HepG2 (cell line): ENCODE measurements around the gene ORC2. TPM values are rescaled to one million over a fixed set of nuclear protein-coding genes. Genes with fewer than 3 reads are reported as not detected.

Source experiments
- ATAC-seq: fragments of 200-7000 bp; cut with Tn5 transposase; 3 replicates; pipeline ENCODE4 v1.9.1; 2020; ENCODE audit warnings: mild to moderate bottlenecking, moderate library complexity
- BruUV-seq: library from RNA; stranded (reverse); fragments of 400-500 nt; replicated peaks from 2 replicates; lab custom pipeline; 2021; lab: Mats Ljungman, UMichigan
- CTCF ChIA-PET: fragments of 300-600 bp; formaldehyde crosslinking; extraction: SDS; loops from one replicate; lab custom pipeline; 2021; ENCODE audit warnings: low total read pairs, inconsistent platforms, low intra/inter-chr PET ratio; lab: Yijun Ruan, JAX
- POLR2A ChIA-PET: fragments of 350-600 bp; sonication (Branson Sonifier 250); formaldehyde crosslinking; loops from one replicate; lab custom pipeline; 2020; ENCODE audit warnings: antibody characterized with exemption, inconsistent platforms; lab: Yijun Ruan, JAX
- DNase-seq: peaks from one replicate; pipeline ENCODE4 v3.0.0-alpha.2; 2015; ENCODE audit warnings: low spot score
- FAIRE-seq: peaks from 3 replicates; lab custom pipeline; 2011; peaks lifted over from hg19 to GRCh38; lab: Jason Lieb, UNC
- H2AFZ ChIP-seq: one replicate; pipeline ENCODE4 v1.6.1; 2011; ENCODE audit warnings: low read length, inconsistent platforms
- H3K27ac ChIP-seq: fragments of 300-600 bp; 3 replicates; pipeline ENCODE4 v1.8.0; 2011; ENCODE audit warnings: mixed run types, mild to moderate bottlenecking, mixed read lengths, low read length, inconsistent platforms; ENCODE audit not compliant: insufficient read depth; ENCODE audit errors: extremely low read length
- H3K27me3 ChIP-seq, 2 experiments: fragments of 200-600 bp in 1 of 2; 2 replicates in 1 of 2; 3 replicates in 1 of 2; pipeline versions ENCODE4 v1.6.0 to v1.8.0; 2011; ENCODE audit warnings: low read length in 2 of 2, mild to moderate bottlenecking in 2 of 2, moderate library complexity in 2 of 2, inconsistent platforms in 1 of 2; ENCODE audit not compliant: insufficient read depth in 2 of 2, control insufficient read depth in 1 of 2
- H3K36me3 ChIP-seq, 2 experiments: fragments of 200-600 bp in 1 of 2; replicated peaks in 1 of 2; 2 replicates in 1 of 2; 3 replicates in 1 of 2; pipeline versions ENCODE4 v1.5.1 to v1.8.0; 2011; ENCODE audit warnings: low read length in 2 of 2, inconsistent platforms in 1 of 2; ENCODE audit not compliant: insufficient read depth in 2 of 2, control insufficient read depth in 1 of 2
- H3K4me1 ChIP-seq: 2 replicates; pipeline ENCODE4 v1.5.1; 2012; ENCODE audit warnings: low read length, inconsistent platforms; ENCODE audit not compliant: insufficient read depth
- H3K4me2 ChIP-seq: 2 replicates; pipeline ENCODE4 v1.6.0; 2011; ENCODE audit warnings: low read depth, low read length, inconsistent platforms
- H3K4me3 ChIP-seq, 3 experiments: fragments of 200-600 bp in 1 of 3; sonication (generic), shearing (Covaris generic) in 1 of 3; replicated peaks in 1 of 3; 2 replicates each; pipeline ENCODE4 v1.5.1; 2011 to 2016; ENCODE audit warnings: low read length in 3 of 3, inconsistent platforms in 2 of 3, low read depth in 2 of 3, mild to moderate bottlenecking in 2 of 3, control low read depth in 1 of 3, mixed read lengths in 1 of 3; ENCODE audit not compliant: insufficient read depth in 1 of 3
- H3K79me2 ChIP-seq: one replicate; pipeline ENCODE4 v1.6.1; 2011; ENCODE audit warnings: low read length, inconsistent platforms; ENCODE audit not compliant: insufficient read depth
- H3K9ac ChIP-seq: 2 replicates; pipeline ENCODE4 v1.6.0; 2011; ENCODE audit warnings: mild to moderate bottlenecking, low read depth, low read length, inconsistent platforms; ENCODE audit not compliant: insufficient read depth
- H3K9me3 ChIP-seq: 2 replicates; pipeline ENCODE4 v1.5.1; 2012; ENCODE audit warnings: mild to moderate bottlenecking, low read length
- H4K20me1 ChIP-seq: 2 replicates; pipeline ENCODE4 v1.6.0; 2011; ENCODE audit warnings: inconsistent platforms, mild to moderate bottlenecking, low read length, moderate library complexity; ENCODE audit not compliant: insufficient read depth
- ASH2L ChIP-seq: fragments of 300-600, 200-600 bp; sonication (generic); IDR thresholded peaks from 2 replicates; pipeline ENCODE4 v1.7.0; 2017; ENCODE audit warnings: low read depth, mild to moderate bottlenecking, moderate library complexity, mixed read lengths, low read length; ENCODE audit not compliant: insufficient read length
- EP300 ChIP-seq, 3 experiments: sonication (generic) in 1 of 3; formaldehyde crosslinking in 1 of 3; IDR thresholded peaks; 2 replicates each; pipeline versions ENCODE4 v1.5.1 to v1.6.1; 2011 to 2020; ENCODE audit warnings: low read depth in 2 of 3, low read length in 2 of 3, borderline replicate concordance in 1 of 3, improper control_type of control experiment in 1 of 3, mild to moderate bottlenecking in 1 of 3, missing genetic modification reagents in 1 of 3, moderate library complexity in 1 of 3
- PITX1 ChIP-seq: sonication (generic); formaldehyde crosslinking; IDR thresholded peaks from 2 replicates; pipeline ENCODE4 v1.5.1; 2020; ENCODE audit warnings: mild to moderate bottlenecking, missing genetic modification reagents
- RERE ChIP-seq: IDR thresholded peaks from 2 replicates; pipeline ENCODE4 v1.6.1; 2016; ENCODE audit warnings: low read depth, missing genetic modification reagents, missing compliant biosample characterization
- SALL1 ChIP-seq: sonication (generic); formaldehyde crosslinking; IDR thresholded peaks from 2 replicates; pipeline ENCODE4 v1.8.0; 2022; ENCODE audit warnings: mild to moderate bottlenecking, missing genetic modification reagents
- SOX13 ChIP-seq, 3 experiments: fragments of 450-650 bp in 1 of 3; sonication (generic) in 1 of 3; formaldehyde crosslinking in 1 of 3; IDR thresholded peaks in 2 of 3; conservative IDR thresholded peaks in 1 of 3; 2 replicates each; pipeline versions ENCODE4 v1.5.0 to v1.6.1; 2016 to 2020; ENCODE audit warnings: antibody characterized with exemption in 1 of 3, mild to moderate bottlenecking in 1 of 3, missing compliant biosample characterization in 1 of 3, missing genetic modification reagents in 1 of 3, moderate library complexity in 1 of 3
- TFDP2 ChIP-seq: sonication (generic); formaldehyde crosslinking; IDR thresholded peaks from 2 replicates; pipeline ENCODE4 v1.4.0; 2020; ENCODE audit warnings: missing genetic modification reagents
- ZBTB34 ChIP-seq: sonication (generic); formaldehyde crosslinking; IDR thresholded peaks from 2 replicates; pipeline ENCODE4 v1.8.0; 2022; ENCODE audit warnings: mild to moderate bottlenecking, missing genetic modification reagents
- ZNF180 ChIP-seq: sonication (generic); formaldehyde crosslinking; IDR thresholded peaks from 2 replicates; pipeline ENCODE4 v1.4.0; 2020; ENCODE audit warnings: low read depth, missing genetic modification reagents, borderline replicate concordance
- ZNF337 ChIP-seq: sonication (generic); formaldehyde crosslinking; IDR thresholded peaks from 2 replicates; pipeline ENCODE4 v1.5.1; 2020; ENCODE audit warnings: missing genetic modification reagents, low read depth, mild to moderate bottlenecking, borderline replicate concordance
- ZNF878 ChIP-seq: sonication (generic); formaldehyde crosslinking; IDR thresholded peaks from 2 replicates; pipeline ENCODE4 v1.8.1; 2023; ENCODE audit warnings: mild to moderate bottlenecking, missing genetic modification reagents, moderate library complexity
- WGBS: methylation state at CpG from one replicate; pipeline ENCODE4 v1.1.6; 2017; ENCODE audit warnings: low lambda C conversion rate; 5-methylcytosine and 5-hydroxymethylcytosine counted together
- in situ Hi-C: cut with HindIII; loops from 2 replicates; pipeline ENCODE4 v1.10.0; 2017; ENCODE audit warnings: low pct_unique_long_range_greater_than_20kb; ENCODE audit not compliant: extremely low pct_ligation_motif_present
- intact Hi-C: fragments of 100-400 bp; cut with micrococcal nuclease; formaldehyde crosslinking; loops from one replicate; pipeline ENCODE4 v1.10.0; 2022; ENCODE audit not compliant: unreplicated experiment
- polyA plus RNA-seq, 8 experiments: library from polyadenylated mRNA; depleted of rRNA in 3 of 8; stranded (reverse) in 7 of 8; unstranded in 1 of 8; fragments of >200 nt; fragmentation: Illumina TruSeq in 4 of 8; extraction: Trizol in 4 of 8; gene quantifications; 2 replicates each; pipeline versions ENCODE4 v1.2.1 to v1.2.3, GENCODE V29; 2011 to 2016; ENCODE audit warnings: low read depth in 4 of 8, missing spikeins in 1 of 8, mixed read lengths in 1 of 8; ENCODE audit not compliant: insufficient read depth in 1 of 8
- total RNA-seq, 5 experiments: library from RNA; depleted of rRNA; stranded (reverse); fragments of >200 nt; fragmentation: Illumina TruSeq; extraction: Trizol; gene quantifications; 2 replicates each; pipeline ENCODE4 v1.2.3, GENCODE V29; 2016; ENCODE audit warnings: low read depth in 1 of 5

ORC2 gene
- total and polyA plus RNA-seq, 2 of the 13 experiments (the other 11 are each of a cell fraction or from before 2014, with no cell fraction given), result 19.3 to 73.5 TPM

GRCh38 chr2:201007584-201007998, 44.1 kb upstream of the ORC2 start:
- H3K4me1 ChIP-seq, result peaks cover 28% of the 10 kb centered on the region
- H2AFZ ChIP-seq, result no peak overlapping the region
- peak overlapping the region in 1 of 3 experiments; percentile 34; a peak in 2 of 6 replicates for H3K4me3 ChIP-seq
- no peaks in the 10 kb centered on the region for H3K79me2 ChIP-seq
- no TSS peak for BruUV-seq
- ATAC-seq, result peak; percentile 59
- no peaks in the 10 kb centered on the region for H3K9me3 ChIP-seq
- CTCF ChIA-PET, result no interaction called here
- peak overlapping the region; percentile 58 for H3K4me2 ChIP-seq
- POLR2A ChIA-PET, result interaction anchor here (1.4 to 2.6 kb wide), 6 partner anchors 40 to 143 kb away, joined by 3 to 28 read pairs (median 6); partner anchors contain the start of genes CLK1, NIF3L1, ORC2 and PPIL3
- in situ Hi-C loops (loop anchor here (5.0 kb wide), 1 partner anchor 50 kb away; no protein-coding TSS in a partner anchor), intact Hi-C loops (loop anchor here (2.0 kb wide), 1 partner anchor 49 kb away; no protein-coding TSS in a partner anchor)
- H3K27me3 ChIP-seq, result no peaks in the 10 kb centered on the region
- DNase-seq, result peak; percentile 52
- H3K36me3 ChIP-seq, result peaks cover 0 to 6% of the 10 kb centered on the region in 2 experiments; a peak in 1 of 5 replicates
- H3K27ac ChIP-seq, result peak overlapping the region; percentile 64
- 0 out of 2 replicates have a peak overlapping the region, but pooled peaks have one; percentile 17 for H3K9ac ChIP-seq
- peak; percentile 34 for FAIRE-seq
- no peaks in the 10 kb centered on the region for H4K20me1 ChIP-seq
- 6% methylated on average over 3 of the region's 3 CpGs for WGBS
- peak; percentile 4 for TF ChIP-seq ASH2L
- TF ChIP-seq ZNF878 (CRISPR knock-in tag), result 0 out of 2 replicates have a peak, but pooled peaks have one; percentile 1
- TF ChIP-seq ZNF337 (CRISPR knock-in tag), result no peak
- TF ChIP-seq ZBTB34, result peak; percentile 81
- 0 out of 4 replicates have a peak, but pooled peaks of 1 of the 2 experiments have one; percentile 30 for TF ChIP-seq EP300 (IDR thresholded peaks at IDR 0.05; ENCODE audit: low read depth in 2 of 2, low read length in 2 of 2)
- no peak for TF ChIP-seq EP300 (CRISPR knock-in tag; IDR thresholded peaks at IDR 0.05; ENCODE audit: borderline replicate concordance)
- no peak for TF ChIP-seq SOX13 (IDR thresholded peaks at IDR 0.05)
- peak in 1 of 2 experiments; percentile 78; a peak in 2 of 4 replicates for TF ChIP-seq SOX13 (CRISPR knock-in tag; conservative IDR thresholded peaks at IDR 0.05 in 1 of 2, IDR thresholded peaks at IDR 0.05 in 1 of 2)
- TF ChIP-seq SALL1 (CRISPR knock-in tag), result 0 out of 2 replicates have a peak, but pooled peaks have one; percentile 24
- TF ChIP-seq RERE (CRISPR knock-in tag), result no peak
- TF ChIP-seq TFDP2 (CRISPR knock-in tag), result no peak
- TF ChIP-seq ZNF180, result no peak
- TF ChIP-seq PITX1 (CRISPR knock-in tag), result no peak
